ENCODE measurements around the gene OR2G3. TPM values are rescaled to one million over a fixed set of nuclear protein-coding genes. Genes with fewer than 3 reads are reported as not detected.
A peak's percentile ranks its signal among the peaks of the same experiment; 100 is the strongest.

The OR2G3 gene
- total RNA-seq = not detected

DNA sequence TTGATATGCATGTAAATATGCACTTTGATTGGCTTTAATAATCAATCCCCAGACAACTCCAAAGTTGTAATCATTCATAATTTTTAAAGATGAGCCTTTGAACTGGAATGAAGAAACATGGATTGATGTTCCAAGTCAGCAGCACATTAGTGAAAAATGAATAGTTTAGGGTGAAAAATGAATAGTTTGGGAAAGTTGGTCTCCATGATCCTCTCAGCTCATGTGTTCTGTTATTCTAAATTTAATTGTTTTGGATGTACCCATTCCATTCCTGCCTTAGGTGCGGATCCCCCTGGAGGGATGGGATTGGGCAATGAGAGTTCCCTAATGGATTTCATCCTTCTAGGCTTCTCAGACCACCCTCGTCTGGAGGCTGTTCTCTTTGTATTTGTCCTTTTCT lies at the start of gene OR2G3:
TSS of gene OR2G3 (plus strand) at position 301 of the 400 bp plus-strand sequence. CDS start at position 301, 0 bp downstream.
- DNase-seq (ENCODE audit: low spot score) (no peak), ATAC-seq (no peak)
- Mint-ChIP-seq H3K9me3 (peaks cover 6% of the 10 kb centered on the region), H3K4me1 (ENCODE audit: low read depth in 2 of 2) (no peaks in the 10 kb centered on the region), H3K27ac (no peak within 1 kb of the TSS), H3K36me3 (no peaks in the 10 kb centered on the region), H3K4me3 (no peak within 1 kb of the TSS), H3K27me3 (peaks cover 0 to 2% of the 10 kb centered on the region in 2 donors)

DNA sequence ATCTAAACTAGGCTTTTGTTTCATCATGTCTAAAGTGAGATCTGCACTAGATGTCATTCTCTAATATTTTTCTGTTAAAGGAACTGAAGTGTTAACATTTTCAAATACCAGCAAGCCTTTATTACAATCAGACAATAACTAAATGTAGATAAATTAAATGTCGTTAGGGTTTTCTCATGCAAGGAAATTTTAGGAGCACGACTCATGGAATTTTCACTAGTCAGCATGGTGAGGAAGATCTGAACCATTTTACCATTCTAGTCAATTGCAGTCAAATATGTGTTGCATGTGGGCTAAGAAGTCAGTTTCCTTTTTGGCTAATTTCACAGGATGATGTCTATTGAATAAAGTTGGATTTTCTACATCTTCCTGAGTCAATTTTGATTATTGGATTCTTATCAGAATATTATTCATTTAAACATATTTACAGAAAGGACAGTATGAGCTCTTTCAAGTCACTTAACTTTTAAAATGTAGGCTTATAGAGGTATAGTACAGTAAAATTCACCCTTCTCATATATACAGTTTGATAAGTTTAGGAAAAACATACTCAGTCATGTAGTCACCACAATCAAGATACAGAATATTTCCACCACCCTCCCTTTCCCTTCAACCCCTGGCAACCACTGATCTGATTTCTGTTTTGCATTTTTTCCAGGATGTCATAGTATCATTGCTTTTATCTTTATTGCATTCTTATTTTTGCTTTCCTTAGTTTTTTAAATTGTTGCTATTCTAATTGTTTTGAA lies 47.3 kb upstream of the OR2G3 start:
- no peak overlapping the region for H3K27ac Mint-ChIP-seq
- H3K36me3 Mint-ChIP-seq = no peaks in the 10 kb centered on the region
- no peaks in the 10 kb centered on the region for H3K4me1 Mint-ChIP-seq (ENCODE audit: low read depth in 2 of 2)
- peaks cover 0 to 8% of the 10 kb centered on the region in 2 donors for H3K27me3 Mint-ChIP-seq
- ATAC-seq = no peak
- no peaks in the 10 kb centered on the region for H3K9me3 Mint-ChIP-seq
- no peak overlapping the region for H3K4me3 Mint-ChIP-seq
- no peak for DNase-seq (ENCODE audit: low spot score)

DNA sequence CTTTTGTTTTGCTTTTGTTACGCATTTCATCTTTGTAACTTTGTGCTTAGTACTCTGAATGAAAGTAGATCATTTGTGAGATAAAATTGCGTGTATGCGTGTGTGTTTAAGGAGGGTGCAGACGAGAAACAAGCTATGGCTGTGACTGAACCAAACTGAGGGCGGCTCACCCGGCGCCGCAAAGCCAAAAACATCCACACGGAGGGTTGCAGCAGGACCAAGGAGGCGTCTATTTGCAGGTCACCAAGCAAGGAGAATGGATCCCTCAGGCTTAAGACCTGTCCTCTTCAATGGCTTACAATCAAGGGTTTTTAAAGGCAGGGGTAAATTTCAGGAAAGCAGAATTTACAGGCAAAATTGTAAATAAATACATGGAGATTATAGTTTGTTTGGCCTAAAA lies 43.7 kb upstream of the OR2G3 start:
- Mint-ChIP-seq H3K36me3 (no peaks in the 10 kb centered on the region), H3K4me3 (peak overlapping the region; percentile 5), H3K27me3 (peaks cover 0 to 8% of the 10 kb centered on the region in 2 donors), H3K27ac (no peak overlapping the region), H3K9me3 (no peaks in the 10 kb centered on the region), H3K4me1 (ENCODE audit: low read depth in 2 of 2) (no peaks in the 10 kb centered on the region)
- DNase-seq (ENCODE audit: low spot score) = no peak
- ATAC-seq = no peak

DNA sequence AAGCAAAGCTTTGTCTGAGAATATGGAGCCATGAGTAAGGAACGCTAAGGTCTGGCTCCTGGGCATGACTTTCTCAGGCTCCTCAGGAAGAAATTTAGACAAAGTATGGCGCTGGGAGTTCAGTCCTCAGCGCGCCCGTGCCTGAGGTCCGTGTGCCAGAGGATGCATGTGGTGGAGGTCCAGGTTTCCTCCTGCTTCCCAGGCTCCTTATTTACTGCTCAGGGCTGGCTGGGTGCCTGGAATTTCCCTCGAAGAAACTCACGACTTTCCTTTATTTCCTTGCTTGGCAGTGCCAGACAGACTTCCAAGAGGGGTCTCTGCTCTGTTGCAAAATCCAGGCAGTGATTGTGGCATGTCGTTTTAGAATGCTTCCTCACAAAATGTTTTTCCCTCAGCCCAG lies 43.2 kb upstream of the OR2G3 start:
- Mint-ChIP-seq H3K27me3 (peaks cover 0 to 3% of the 10 kb centered on the region in 2 donors), H3K27ac (no peak overlapping the region), H3K9me3 (no peaks in the 10 kb centered on the region), H3K4me1 (ENCODE audit: low read depth in 2 of 2) (no peaks in the 10 kb centered on the region), H3K4me3 (no peak overlapping the region), H3K36me3 (no peaks in the 10 kb centered on the region)
- no peak for DNase-seq (ENCODE audit: low spot score)
- no peak for ATAC-seq

DNA sequence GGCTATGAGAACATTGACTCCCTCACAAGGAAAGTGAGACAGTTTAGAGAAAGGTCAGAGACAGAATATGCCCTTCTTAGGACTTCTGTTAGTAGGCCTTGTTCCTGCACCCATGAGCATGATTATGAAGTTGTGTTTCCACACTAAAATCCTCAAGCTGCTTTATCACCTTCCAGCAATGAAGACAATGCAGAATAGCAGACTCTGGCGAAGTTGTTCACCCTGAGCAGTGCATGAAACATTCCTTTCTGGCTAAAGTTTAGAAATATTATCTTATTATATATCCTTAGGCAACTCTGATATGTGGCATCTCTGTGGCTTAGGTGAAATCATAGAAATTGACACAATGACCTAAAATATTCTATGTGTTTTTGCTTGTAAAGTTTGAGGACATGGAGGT lies 31.1 kb upstream of the OR2G3 start:
- H3K4me3 Mint-ChIP-seq = no peak overlapping the region
- ATAC-seq (no peak), DNase-seq (ENCODE audit: low spot score) (no peak)
- H3K27me3 Mint-ChIP-seq = peaks cover 0 to 13% of the 10 kb centered on the region in 2 donors
- peaks cover 0 to 3% of the 10 kb centered on the region in 2 donors for H3K4me1 Mint-ChIP-seq (ENCODE audit: low read depth in 2 of 2)
- no peak overlapping the region for H3K27ac Mint-ChIP-seq
- peaks cover 4% of the 10 kb centered on the region for H3K36me3 Mint-ChIP-seq
- H3K9me3 Mint-ChIP-seq = peaks cover 13% of the 10 kb centered on the region

DNA sequence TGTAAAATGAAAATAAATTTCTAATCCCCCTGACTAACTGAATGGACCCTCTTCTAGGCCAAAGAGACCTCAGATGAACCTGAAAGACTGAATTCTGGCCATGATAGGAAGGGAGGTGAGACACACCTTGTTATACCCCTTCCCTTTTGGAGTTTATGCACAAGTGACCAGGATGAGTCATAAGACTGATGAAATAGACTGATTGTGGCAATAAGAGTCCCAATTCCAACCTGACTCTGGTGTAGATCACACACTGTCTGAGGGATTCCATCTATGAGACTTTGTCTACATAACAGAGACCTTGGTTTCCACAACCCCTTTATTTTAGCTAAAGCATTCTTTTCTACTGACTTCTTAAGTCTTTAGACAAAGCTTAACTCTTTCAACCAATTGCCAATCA lies 30.7 kb upstream of the OR2G3 start:
- no peak overlapping the region for H3K4me3 Mint-ChIP-seq
- H3K4me1 Mint-ChIP-seq (ENCODE audit: low read depth in 2 of 2) = peaks cover 0 to 3% of the 10 kb centered on the region in 2 donors

DNA sequence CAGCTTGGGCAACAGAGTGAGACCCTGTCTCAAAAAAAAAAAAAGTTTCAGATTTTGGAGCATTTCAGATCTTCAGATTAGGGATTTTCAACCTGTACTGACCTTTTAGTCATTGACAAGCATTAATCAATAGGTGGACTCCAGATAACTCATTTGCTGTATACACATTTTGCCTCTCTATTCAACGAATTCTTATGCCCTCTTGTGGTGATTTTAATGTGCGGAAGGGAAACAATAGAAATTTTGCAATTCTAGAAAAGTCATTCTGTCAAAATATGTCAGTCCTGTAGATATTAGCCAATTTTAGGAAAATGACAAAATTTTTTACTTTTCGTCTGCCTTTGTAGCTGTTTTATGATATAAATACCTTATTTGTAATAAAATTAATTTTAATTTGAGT lies 28.9 kb upstream of the OR2G3 start:
- DNase-seq (ENCODE audit: low spot score) (no peak), ATAC-seq (no peak)
- H3K27me3 Mint-ChIP-seq = peaks cover 0 to 7% of the 10 kb centered on the region in 2 donors
- no peaks in the 10 kb centered on the region for H3K36me3 Mint-ChIP-seq
- H3K27ac Mint-ChIP-seq = no peak overlapping the region
- H3K4me3 Mint-ChIP-seq = no peak overlapping the region
- peaks cover 3% of the 10 kb centered on the region for H3K9me3 Mint-ChIP-seq
- H3K4me1 Mint-ChIP-seq (ENCODE audit: low read depth in 2 of 2) = peaks cover 0 to 3% of the 10 kb centered on the region in 2 donors

More for the DNA sequence above, 30.7 kb upstream of the OR2G3 start:
- ATAC-seq = no peak
- Mint-ChIP-seq H3K27ac (no peak overlapping the region), H3K36me3 (peaks cover 4% of the 10 kb centered on the region), H3K27me3 (peaks cover 0 to 13% of the 10 kb centered on the region in 2 donors), H3K9me3 (peaks cover 13% of the 10 kb centered on the region)
- no peak for DNase-seq (ENCODE audit: low spot score)

DNA sequence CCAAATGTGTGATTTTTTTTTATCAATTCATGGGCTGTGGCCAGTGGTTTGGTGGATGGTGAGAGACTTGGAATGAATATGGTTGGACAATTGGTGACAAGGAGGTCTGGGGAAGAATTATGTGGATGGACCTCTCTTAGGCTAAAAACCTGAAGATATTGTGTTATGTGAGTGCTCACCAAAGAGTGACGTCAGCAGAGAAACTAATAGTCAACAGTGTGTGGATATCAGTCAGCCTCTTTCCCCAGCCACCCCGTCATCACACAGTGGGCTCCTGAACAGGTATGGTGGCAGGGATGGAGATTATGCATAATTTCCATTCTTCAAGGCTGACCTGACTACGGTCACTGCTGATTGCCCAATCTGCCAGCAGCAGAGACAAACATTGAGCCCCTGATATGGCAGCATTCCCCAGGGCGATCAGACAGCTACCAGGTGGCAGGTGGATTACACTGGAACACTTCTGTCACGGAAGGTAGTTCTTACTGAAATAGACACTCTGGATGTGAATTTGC lies 26.4 kb upstream of the OR2G3 start:
- ATAC-seq = no peak
- Mint-ChIP-seq H3K36me3 (no peaks in the 10 kb centered on the region), H3K27ac (no peak overlapping the region)

DNA sequence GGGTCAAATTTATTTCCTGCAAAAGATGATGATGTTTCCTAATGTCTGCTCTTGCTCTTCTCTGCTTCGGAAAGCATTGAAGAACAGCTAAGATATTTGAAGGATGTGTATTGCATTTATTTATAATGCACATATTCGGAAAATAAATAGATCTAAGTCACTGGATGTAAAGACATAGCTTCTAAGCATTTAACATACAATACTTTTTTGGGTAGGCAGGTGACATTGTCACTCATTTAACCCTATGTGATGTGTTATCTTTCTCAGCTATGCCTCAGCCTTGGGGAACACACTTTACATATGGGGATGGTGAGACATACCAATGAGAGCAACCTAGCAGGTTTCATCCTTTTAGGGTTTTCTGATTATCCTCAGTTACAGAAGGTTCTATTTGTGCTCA lies 17.3 kb upstream of the OR2G3 start, which contains the start of gene OR2G2:
TSS of gene OR2G2 (plus strand) at position 301 of the 400 bp plus-strand sequence. CDS start at position 301, 0 bp downstream.
- Mint-ChIP-seq H3K27ac (no peak within 1 kb of the TSS), H3K27me3 (peaks cover 0 to 2% of the 10 kb centered on the region in 2 donors), H3K9me3 (peaks cover 6% of the 10 kb centered on the region), H3K4me1 (ENCODE audit: low read depth in 2 of 2) (no peaks in the 10 kb centered on the region), H3K36me3 (no peaks in the 10 kb centered on the region), H3K4me3 (no peak within 1 kb of the TSS)
- no peak for ATAC-seq
- DNase-seq (ENCODE audit: low spot score) = no peak

More for the DNA sequence above, 26.4 kb upstream of the OR2G3 start:
- Mint-ChIP-seq H3K4me1 (ENCODE audit: low read depth in 2 of 2) (no peaks in the 10 kb centered on the region), H3K27me3 (no peaks in the 10 kb centered on the region), H3K4me3 (no peak overlapping the region), H3K9me3 (no peaks in the 10 kb centered on the region)
- DNase-seq (ENCODE audit: low spot score) = no peak

DNA sequence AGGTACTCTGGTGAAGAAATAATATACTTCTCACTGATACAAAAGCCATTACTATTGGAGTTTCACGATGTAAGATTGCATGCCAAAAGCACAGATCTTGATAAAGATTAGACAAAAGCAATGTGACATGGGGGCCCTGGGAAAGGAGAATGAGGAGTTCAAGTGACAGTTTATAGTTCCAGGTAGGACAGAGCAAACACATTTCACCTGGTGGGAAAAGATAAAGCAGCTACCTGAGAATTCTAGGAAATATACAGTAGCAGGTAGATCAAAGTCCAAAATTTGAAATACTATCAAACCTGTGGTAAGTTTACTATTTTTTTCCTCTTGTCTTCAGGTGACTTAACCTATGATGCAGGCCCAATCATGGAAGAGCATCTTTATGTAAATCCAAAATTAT lies 8.0 kb downstream of the OR2G3 start:
- Mint-ChIP-seq H3K27me3 (peaks cover 0 to 2% of the 10 kb centered on the region in 2 donors), H3K36me3 (no peaks in the 10 kb centered on the region), H3K9me3 (peaks cover 3% of the 10 kb centered on the region), H3K4me1 (ENCODE audit: low read depth in 2 of 2) (no peaks in the 10 kb centered on the region), H3K27ac (no peak overlapping the region), H3K4me3 (no peak overlapping the region)
- ATAC-seq (no peak), DNase-seq (ENCODE audit: low spot score) (no peak)

DNA sequence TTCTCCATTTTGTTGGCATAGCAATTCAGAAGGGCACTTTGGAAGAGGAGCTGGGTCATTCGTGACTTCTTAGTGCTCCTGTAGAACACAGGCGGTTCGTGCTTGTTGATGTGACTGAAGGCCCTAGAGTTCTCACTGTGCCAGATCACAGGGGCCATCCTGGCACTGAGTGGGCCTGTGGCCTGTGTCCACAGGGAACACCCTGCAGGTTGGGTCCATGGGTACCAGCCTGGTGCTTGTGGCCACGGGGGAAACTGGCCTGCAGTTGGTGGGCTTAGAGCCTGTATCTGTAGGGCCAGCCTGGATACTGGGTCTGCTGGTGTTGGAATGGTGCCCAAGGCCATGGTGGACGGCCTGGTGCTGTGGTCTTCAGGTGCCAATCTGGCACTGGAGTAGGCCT lies 9.2 kb downstream of the OR2G3 start:
- Mint-ChIP-seq H3K4me3 (no peak overlapping the region), H3K4me1 (ENCODE audit: low read depth in 2 of 2) (no peaks in the 10 kb centered on the region), H3K27ac (no peak overlapping the region), H3K9me3 (peaks cover 3% of the 10 kb centered on the region), H3K27me3 (no peaks in the 10 kb centered on the region), H3K36me3 (no peaks in the 10 kb centered on the region)
- DNase-seq (ENCODE audit: low spot score) (no peak), ATAC-seq (peak; percentile 44 to 57)

DNA sequence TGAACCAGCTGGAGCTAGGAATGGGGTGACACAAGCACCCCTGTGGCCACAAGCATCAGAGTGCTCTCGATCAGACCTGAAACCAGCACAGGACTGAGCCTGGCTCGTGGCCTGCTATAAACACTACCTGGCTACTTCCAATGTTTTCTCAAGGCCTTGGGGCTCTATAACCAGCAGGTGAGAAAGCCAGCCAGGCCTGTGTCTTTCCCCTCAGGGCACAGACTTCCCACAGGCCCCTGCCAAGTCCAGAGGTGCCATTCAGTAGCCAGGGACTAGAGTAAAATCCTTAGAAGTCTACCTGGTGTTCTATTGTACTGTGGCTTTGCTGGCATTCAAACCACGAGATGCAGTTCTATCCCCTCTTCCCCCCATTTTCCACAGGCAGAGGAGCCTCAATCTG lies 22.6 kb downstream of the OR2G3 start:
- H3K36me3 Mint-ChIP-seq = no peaks in the 10 kb centered on the region
- no peak overlapping the region for H3K4me3 Mint-ChIP-seq
- no peak overlapping the region for H3K27ac Mint-ChIP-seq
- H3K27me3 Mint-ChIP-seq = no peaks in the 10 kb centered on the region
- ATAC-seq (no peak), DNase-seq (ENCODE audit: low spot score) (no peak)
- H3K4me1 Mint-ChIP-seq (ENCODE audit: low read depth in 2 of 2) = no peaks in the 10 kb centered on the region
- H3K9me3 Mint-ChIP-seq = peaks cover 12% of the 10 kb centered on the region

DNA sequence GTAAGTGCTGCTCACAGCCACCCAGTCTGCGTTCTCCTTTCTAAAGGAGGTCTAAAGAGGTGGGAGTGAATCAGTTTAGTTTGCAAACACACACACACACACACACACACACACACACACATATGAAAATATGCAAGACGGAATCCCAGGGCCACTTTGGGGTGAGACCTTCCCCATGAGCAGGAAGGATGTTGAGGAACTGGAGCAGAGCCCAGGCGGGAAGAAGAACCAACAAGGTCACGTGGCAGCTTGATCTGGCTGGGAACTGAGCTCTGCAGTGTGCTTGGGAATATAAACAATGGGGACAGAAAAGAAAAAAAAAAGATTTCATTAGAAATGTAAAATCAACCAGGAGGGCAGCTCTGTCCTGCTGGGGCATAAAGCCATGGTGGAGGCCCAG lies 32.6 kb downstream of the OR2G3 start:
- H3K36me3 Mint-ChIP-seq = no peaks in the 10 kb centered on the region
- no peak overlapping the region for H3K4me3 Mint-ChIP-seq
- H3K27me3 Mint-ChIP-seq = peaks cover 9 to 31% of the 10 kb centered on the region in 2 donors
- peaks cover 0 to 3% of the 10 kb centered on the region in 2 donors for H3K4me1 Mint-ChIP-seq (ENCODE audit: low read depth in 2 of 2)
- H3K27ac Mint-ChIP-seq = no peak overlapping the region
- peaks cover 10% of the 10 kb centered on the region for H3K9me3 Mint-ChIP-seq
- ATAC-seq (no peak), DNase-seq (ENCODE audit: low spot score) (no peak)

DNA sequence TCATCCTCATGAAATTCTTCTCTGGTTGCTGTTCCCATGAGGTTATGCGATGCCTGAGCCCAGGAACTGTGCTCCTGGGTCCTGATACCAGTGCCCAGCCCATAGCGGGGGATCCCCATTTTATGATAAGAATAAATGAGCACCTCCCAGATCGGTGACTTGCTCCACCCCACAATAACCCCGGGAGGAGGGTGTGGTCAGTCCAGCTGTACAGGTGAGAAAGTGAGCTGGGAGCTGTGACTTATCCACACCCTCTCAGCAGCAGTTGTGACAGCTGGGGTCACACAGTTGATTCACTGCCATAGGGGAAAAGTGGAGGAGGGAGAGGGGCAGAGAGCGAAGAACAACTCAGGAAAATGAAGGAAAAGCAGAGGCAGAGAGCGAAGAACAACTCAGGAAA lies 33.4 kb downstream of the OR2G3 start:
- no peak overlapping the region for H3K27ac Mint-ChIP-seq
- peaks cover 0 to 3% of the 10 kb centered on the region in 2 donors for H3K4me1 Mint-ChIP-seq (ENCODE audit: low read depth in 2 of 2)

More for the DNA sequence above, 33.4 kb downstream of the OR2G3 start:
- no peak for ATAC-seq
- Mint-ChIP-seq H3K27me3 (peaks cover 9 to 37% of the 10 kb centered on the region in 2 donors), H3K36me3 (no peaks in the 10 kb centered on the region), H3K4me3 (peak overlapping the region; percentile 28), H3K9me3 (peaks cover 10% of the 10 kb centered on the region)
- DNase-seq (ENCODE audit: low spot score) = no peak

Data from natural killer cell treated with Interleukin-12 subunit alpha and Interleukin-12 subunit beta and Interleukin-15 and Interleukin-18, amount 100 ng/mL, for 72 hours (primary cell).